ENCODE measurements around the gene MAPK14.

DNA sequence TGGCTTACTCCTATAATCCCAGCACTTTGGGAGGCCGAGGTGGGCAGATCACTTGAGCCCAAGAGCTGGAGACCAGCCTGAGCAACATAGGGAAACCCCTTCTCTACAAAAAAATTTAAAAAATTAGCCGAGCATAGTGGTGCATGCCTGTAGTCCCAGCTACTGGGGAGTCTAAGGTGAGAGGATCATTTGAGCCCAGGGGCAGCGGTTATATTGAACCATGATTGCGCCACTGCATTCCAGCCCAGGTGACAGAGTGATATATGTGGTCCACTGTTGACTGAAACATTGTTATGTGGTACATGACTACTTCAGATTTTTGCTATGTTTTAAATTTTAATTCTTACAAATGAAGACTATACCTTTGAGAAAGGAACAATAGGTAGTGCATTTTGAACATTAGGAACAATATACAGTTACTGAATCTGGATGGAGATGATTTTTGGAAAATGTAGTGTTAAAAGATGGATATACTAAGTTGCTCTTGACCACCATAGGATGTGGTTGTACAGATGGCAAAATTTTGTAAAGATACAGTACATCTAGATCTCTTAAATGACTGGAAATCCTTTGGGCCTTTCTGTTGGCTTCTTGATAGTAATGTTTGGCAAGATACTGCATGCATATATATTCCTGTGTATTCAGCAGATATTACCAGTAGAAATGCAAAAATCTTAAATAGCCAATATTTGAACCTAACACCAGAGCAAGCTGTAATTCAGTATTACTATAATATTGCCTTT, 35.9 kb downstream of the MAPK14 start:
- no peak for TF ChIP-seq EZH2 (IDR thresholded peaks at IDR 0.05; ENCODE audit: borderline replicate concordance, low read length)
- no peak for TF ChIP-seq CTCF (IDR thresholded peaks at IDR 0.05; ENCODE audit: low read length)
